Stimulated activated CD8-positive, alpha-beta memory T cell treated with anti-CD3 and anti-CD28 coated beads, Interleukin-4, amount 100 ng/mL, for 24 hours (primary cell): Measurements from ENCODE around the gene FLVCR1.
"Not testable (repeated sequence)": the region's sequence is repeated elsewhere in the genome, so short reads cannot be mapped to it uniquely, and the experiment has no call there.

Experiments used
- DNase-seq: peaks from one replicate; pipeline ENCODE4 v3.0.0-alpha.2; 2020; ENCODE audit warnings: low read depth

FLVCR1 gene

GRCh38 chr1:212860713-212861581, 2.9 kb downstream of the FLVCR1 start:
- no peak for DNase-seq

GRCh38 chr1:212862111-212862690, 4.1 kb downstream of the FLVCR1 start:
- DNase-seq = no peak

DNA sequence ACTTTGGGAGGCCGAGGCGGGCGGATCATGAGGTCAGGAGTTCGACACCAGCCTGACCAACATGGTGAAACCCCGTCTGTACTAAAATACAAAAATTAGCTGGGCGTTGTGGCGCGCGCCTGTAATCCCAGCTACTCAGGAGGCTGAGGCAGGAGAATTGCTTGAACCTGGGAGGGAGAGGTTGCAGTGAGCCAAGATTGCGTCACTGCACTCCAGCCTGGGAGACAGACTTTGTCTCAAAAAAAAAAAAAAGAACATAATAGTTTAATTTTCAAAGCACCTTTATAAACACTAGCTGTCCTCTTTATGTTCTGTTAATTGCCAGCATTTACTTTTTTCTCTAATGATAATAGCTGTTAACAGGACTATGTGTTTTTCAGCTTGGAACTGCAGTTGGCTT, 5.3 kb downstream of the FLVCR1 start:
- not testable (repeated sequence) for DNase-seq

- no peak for DNase-seq
Observed at GRCh38 chr1:212864201-212864600, 6.1 kb downstream of the FLVCR1 start.

- no peak for DNase-seq
Observed at GRCh38 chr1:212867192-212867591, 9.1 kb downstream of the FLVCR1 start.

DNA sequence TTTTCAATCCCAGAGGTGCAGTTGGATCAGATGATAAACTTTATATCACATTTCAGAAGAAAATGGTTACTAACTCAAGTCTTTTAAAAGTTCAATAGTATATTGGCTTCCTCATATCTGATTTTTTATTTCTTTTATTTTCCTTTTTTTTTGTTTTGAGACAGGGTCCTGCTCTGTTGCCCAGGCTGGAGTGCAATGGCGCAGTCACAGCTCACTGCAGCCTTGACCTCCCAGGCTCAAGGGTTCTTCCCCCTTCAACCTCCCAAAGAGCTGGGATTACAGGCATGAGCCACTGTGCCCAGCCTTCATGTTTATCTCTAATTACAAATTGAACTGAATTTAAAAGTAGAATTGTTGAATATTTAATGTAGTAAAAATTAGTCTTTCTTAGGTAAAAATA, 13.9 kb downstream of the FLVCR1 start:
- DNase-seq = no peak

- DNase-seq = no peak
Observed at GRCh38 chr1:212873518-212873917, 15.4 kb downstream of the FLVCR1 start.

- no peak for DNase-seq
Observed at GRCh38 chr1:212878418-212878817, 20.3 kb downstream of the FLVCR1 start.

- DNase-seq = no peak
Observed at GRCh38 chr1:212879947-212880690, 22.0 kb downstream of the FLVCR1 start.

GRCh38 chr1:212884592-212884991, 26.5 kb downstream of the FLVCR1 start:
- DNase-seq = no peak

GRCh38 chr1:212892108-212892507, 34.0 kb downstream of the FLVCR1 start:
- no peak for DNase-seq

DNA sequence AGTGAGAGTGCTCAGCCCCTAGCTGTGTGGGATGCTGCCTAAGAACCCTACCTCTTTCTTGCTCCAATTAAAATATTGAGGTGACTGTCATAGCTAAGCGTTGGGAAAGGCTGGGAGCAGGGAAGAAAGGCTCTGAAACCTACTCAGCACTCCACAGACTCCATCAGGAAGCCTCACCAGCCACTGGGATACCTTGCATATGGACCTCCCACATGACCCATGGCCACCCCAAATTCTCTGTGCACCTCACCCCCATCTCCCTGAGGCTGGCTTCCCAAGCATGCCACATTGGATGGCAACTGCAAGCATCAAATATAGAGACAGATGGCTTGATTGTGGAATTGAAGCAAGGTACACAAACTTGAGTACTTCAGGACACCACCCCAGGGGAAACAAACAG, 41.8 kb downstream of the FLVCR1 start:
- no peak for DNase-seq

DNA sequence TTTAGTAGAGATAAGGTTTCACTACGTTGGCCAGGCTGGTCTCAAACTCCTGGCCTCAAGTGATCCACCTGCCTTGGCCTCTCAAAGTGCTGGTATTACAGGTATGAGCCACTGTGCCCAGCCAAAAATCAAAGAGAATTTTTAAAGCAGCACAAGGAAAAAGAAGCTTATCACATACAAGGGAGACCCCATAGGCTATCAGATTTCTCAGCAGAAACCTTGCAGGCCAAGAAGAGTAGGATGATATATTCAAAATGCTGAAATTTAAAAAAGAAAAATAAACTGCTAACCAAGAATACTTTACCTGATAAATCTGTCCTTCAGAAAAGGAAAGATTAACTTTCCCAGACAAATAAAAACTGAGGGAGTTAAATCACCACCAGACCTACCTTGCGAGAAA, 43.2 kb downstream of the FLVCR1 start:
- DNase-seq = no peak

- no peak for DNase-seq
Observed at GRCh38 chr1:212902054-212902453, 44.0 kb downstream of the FLVCR1 start.

DNA sequence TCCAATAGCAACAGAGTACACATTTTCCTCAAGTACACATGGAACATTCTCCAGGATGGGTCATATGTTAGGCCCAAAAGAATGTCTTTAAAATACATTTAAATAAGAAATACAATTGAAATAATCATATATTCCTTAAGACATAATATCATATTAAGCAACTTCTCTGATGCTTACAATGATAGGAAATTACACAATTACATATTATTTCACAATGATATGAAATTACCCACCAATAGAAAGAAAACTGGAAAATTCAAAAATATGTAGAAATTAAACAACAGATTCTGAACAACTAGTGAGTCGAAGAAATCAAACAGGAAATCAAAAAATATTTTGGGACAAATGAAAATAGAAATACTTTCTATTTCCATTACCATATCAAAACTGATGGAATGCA, 45.6 kb downstream of the FLVCR1 start:
- DNase-seq = no peak

- not testable (repeated sequence) for DNase-seq
Observed at GRCh38 chr1:212908071-212908470, 50.0 kb downstream of the FLVCR1 start.

DNA sequence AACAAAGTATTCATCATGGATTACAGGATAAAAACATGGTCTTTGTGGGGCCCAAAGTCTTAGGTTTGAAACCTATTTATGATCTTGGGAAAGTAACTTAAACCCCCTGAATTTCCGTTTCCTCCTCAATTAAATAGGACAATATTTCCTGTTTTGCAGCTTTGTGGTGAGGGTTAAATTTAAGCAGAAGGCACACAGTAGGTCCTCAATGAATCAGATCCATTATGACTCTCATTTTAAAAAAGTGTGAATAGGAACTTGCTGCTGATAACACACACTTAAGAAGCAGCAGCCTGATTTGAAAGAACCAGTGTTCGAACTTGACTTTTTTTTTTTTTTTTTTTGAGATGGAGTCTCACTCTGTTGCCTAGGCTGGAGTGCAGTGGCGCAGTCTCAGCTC, 50.9 kb downstream of the FLVCR1 start:
- DNase-seq = no peak

GRCh38 chr1:212909652-212910063, 51.6 kb downstream of the FLVCR1 start:
- DNase-seq = no peak

GRCh38 chr1:212910213-212910612, 52.1 kb downstream of the FLVCR1 start:
- DNase-seq = not testable (repeated sequence)

GRCh38 chr1:212913638-212914037, 55.6 kb downstream of the FLVCR1 start:
- not testable (repeated sequence) for DNase-seq

DNA sequence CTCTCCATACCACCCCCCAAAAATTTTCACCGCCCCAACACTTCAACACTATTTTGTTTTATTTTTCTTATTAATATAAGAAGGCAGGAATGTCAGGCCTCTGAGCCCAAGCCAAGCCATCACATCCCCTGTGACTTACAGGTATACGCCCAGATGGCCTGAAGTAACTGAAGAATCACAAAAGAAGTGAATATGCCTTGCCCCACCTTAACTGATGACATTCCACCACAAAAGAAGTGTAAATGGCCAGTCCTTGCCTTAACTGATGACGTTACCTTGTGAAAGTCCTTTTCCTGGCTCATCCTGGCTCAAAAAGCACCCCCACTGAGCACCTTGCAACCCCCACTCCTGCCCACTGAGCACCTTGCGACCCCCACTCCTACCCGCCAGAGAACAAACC, 56.0 kb downstream of the FLVCR1 start:
- not testable (repeated sequence) for DNase-seq

- DNase-seq = no peak
Observed at GRCh38 chr1:212914789-212915188, 56.7 kb downstream of the FLVCR1 start.
